A549 (cell line): ENCODE results near the gene MMP8.

Experiments
- EP300 ChIP-seq, 2 experiments: fragments of >200 bp; sonication (Bioruptor Twin); formaldehyde crosslinking; IDR thresholded peaks; 2 replicates in 1 of 2; 3 replicates in 1 of 2; pipeline ENCODE4 v1.6.1; 2016 to 2017
- FOSL2 ChIP-seq, 2 experiments: fragments of 450-650 bp in 1 of 2; fragments of >200 bp in 1 of 2; sonication (Bioruptor Twin) in 1 of 2; formaldehyde crosslinking; IDR thresholded peaks; 2 replicates each; pipeline versions ENCODE4 v1.5.0 to v1.6.1; 2016 to 2020; ENCODE audit warnings: mild to moderate bottlenecking in 1 of 2, moderate library complexity in 1 of 2
- KDM1A ChIP-seq: fragments of 200-600 bp; sonication (generic); IDR thresholded peaks from 2 replicates; pipeline ENCODE4 v1.6.1; 2016; ENCODE audit warnings: low read depth, mild to moderate bottlenecking
- KDM5A ChIP-seq: fragments of 200-600 bp; sonication (generic); IDR thresholded peaks from 2 replicates; pipeline ENCODE4 v1.6.1; 2016; ENCODE audit warnings: antibody characterized with exemption, mild to moderate bottlenecking
- NFE2L2 ChIP-seq: fragments of 150-350 bp; conservative IDR thresholded peaks from 2 replicates; pipeline ENCODE4 v1.6.1; 2014; ENCODE audit warnings: low read length
- POLR2A ChIP-seq: IDR thresholded peaks from 2 replicates; pipeline ENCODE4 v1.6.1; 2012; ENCODE audit warnings: mild to moderate bottlenecking, low read length
- RAD21 ChIP-seq, 2 experiments: fragments of >200 bp in 1 of 2; sonication (Bioruptor Twin) in 1 of 2; formaldehyde crosslinking in 1 of 2; IDR thresholded peaks in 1 of 2; conservative IDR thresholded peaks in 1 of 2; 2 replicates in 1 of 2; 3 replicates in 1 of 2; pipeline ENCODE4 v1.6.1; 2012 to 2018; ENCODE audit warnings: inconsistent platforms in 1 of 2
- TF ChIP-seq, protein P1 (sequence below): fragments of >200 bp; sonication (Bioruptor Twin); formaldehyde crosslinking; IDR thresholded peaks from 3 replicates; pipeline ENCODE4 v1.5.1; 2016
- TF ChIP-seq, protein P2 (sequence below): fragments of 200-600 bp; sonication (generic); IDR thresholded peaks from 2 replicates; pipeline ENCODE4 v1.6.1; 2016; ENCODE audit warnings: antibody characterized with exemption, mild to moderate bottlenecking, moderate library complexity
- TF ChIP-seq, protein P3 (sequence below): IDR thresholded peaks from 2 replicates; pipeline ENCODE4 v1.6.1; 2012; ENCODE audit warnings: low read depth, borderline replicate concordance

DNA sequence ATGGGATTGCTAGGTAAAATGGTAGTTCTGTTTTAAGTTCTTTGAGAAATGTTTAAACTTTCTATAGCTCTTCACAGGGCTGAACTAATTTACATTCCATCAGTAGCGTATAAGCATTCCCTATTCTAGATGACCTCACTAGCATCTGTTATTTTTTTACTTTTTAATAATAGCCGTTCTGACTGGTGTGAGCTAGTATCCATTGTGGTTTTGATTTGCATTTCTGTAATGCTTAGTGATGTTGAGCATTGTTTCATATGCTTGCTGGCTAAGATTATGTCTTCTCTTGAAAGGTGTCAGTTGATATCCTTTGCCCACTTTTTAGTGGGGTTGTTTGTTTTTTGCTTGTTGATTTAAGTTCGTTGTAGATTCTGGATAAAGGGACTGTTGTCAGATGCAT is 55.1 kb downstream of the MMP8 start:
- TF ChIP-seq, protein P1, sequence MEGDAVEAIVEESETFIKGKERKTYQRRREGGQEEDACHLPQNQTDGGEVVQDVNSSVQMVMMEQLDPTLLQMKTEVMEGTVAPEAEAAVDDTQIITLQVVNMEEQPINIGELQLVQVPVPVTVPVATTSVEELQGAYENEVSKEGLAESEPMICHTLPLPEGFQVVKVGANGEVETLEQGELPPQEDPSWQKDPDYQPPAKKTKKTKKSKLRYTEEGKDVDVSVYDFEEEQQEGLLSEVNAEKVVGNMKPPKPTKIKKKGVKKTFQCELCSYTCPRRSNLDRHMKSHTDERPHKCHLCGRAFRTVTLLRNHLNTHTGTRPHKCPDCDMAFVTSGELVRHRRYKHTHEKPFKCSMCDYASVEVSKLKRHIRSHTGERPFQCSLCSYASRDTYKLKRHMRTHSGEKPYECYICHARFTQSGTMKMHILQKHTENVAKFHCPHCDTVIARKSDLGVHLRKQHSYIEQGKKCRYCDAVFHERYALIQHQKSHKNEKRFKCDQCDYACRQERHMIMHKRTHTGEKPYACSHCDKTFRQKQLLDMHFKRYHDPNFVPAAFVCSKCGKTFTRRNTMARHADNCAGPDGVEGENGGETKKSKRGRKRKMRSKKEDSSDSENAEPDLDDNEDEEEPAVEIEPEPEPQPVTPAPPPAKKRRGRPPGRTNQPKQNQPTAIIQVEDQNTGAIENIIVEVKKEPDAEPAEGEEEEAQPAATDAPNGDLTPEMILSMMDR: no peak
- TF ChIP-seq EP300 (IDR thresholded peaks at IDR 0.05) (no peak), FOSL2 (IDR thresholded peaks at IDR 0.05) (no peak), FOSL2 (CRISPR knock-in tag; IDR thresholded peaks at IDR 0.05) (no peak), POLR2A (no peak), NFE2L2 (no peak), RAD21 (conservative IDR thresholded peaks at IDR 0.05 in 1 of 2, IDR thresholded peaks at IDR 0.05 in 1 of 2) (no peak), KDM5A (no peak), KDM1A (no peak)
- TF ChIP-seq, protein P2, sequence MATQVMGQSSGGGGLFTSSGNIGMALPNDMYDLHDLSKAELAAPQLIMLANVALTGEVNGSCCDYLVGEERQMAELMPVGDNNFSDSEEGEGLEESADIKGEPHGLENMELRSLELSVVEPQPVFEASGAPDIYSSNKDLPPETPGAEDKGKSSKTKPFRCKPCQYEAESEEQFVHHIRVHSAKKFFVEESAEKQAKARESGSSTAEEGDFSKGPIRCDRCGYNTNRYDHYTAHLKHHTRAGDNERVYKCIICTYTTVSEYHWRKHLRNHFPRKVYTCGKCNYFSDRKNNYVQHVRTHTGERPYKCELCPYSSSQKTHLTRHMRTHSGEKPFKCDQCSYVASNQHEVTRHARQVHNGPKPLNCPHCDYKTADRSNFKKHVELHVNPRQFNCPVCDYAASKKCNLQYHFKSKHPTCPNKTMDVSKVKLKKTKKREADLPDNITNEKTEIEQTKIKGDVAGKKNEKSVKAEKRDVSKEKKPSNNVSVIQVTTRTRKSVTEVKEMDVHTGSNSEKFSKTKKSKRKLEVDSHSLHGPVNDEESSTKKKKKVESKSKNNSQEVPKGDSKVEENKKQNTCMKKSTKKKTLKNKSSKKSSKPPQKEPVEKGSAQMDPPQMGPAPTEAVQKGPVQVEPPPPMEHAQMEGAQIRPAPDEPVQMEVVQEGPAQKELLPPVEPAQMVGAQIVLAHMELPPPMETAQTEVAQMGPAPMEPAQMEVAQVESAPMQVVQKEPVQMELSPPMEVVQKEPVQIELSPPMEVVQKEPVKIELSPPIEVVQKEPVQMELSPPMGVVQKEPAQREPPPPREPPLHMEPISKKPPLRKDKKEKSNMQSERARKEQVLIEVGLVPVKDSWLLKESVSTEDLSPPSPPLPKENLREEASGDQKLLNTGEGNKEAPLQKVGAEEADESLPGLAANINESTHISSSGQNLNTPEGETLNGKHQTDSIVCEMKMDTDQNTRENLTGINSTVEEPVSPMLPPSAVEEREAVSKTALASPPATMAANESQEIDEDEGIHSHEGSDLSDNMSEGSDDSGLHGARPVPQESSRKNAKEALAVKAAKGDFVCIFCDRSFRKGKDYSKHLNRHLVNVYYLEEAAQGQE: no peak
- TF ChIP-seq, protein P3, sequence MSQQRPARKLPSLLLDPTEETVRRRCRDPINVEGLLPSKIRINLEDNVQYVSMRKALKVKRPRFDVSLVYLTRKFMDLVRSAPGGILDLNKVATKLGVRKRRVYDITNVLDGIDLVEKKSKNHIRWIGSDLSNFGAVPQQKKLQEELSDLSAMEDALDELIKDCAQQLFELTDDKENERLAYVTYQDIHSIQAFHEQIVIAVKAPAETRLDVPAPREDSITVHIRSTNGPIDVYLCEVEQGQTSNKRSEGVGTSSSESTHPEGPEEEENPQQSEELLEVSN: no peak
